CD14-positive monocyte (primary cell): ENCODE results near the gene CSNK1G2. TPM values are rescaled to one million over a fixed set of nuclear protein-coding genes. Genes with fewer than 3 reads are reported as not detected.

Experiments used
- DNase-seq, 3 donors: peaks; one replicate each; pipeline ENCODE4 v3.0.0-alpha.2; 2011 to 2022
- H2AFZ ChIP-seq: 2 replicates; pipeline ENCODE4 v1.6.0; 2012; ENCODE audit warnings: mild to moderate bottlenecking, low read depth, low read length, inconsistent platforms; ENCODE audit not compliant: insufficient read depth, poor library complexity, severe bottlenecking
- H3K27ac ChIP-seq, 2 donors: 1 replicate in 1 of 2; 2 replicates in 1 of 2; pipeline ENCODE4 v1.5.1; 2012 to 2013; ENCODE audit warnings: low read length in 2 of 2, control low read depth in 1 of 2, inconsistent platforms in 1 of 2, low read depth in 1 of 2, mild to moderate bottlenecking in 1 of 2
- H3K27me3 ChIP-seq, 2 donors: one replicate each; pipeline versions ENCODE4 v1.6.0 to v1.6.1; 2011 to 2013; ENCODE audit warnings: low read length in 2 of 2; ENCODE audit not compliant: control insufficient read depth in 2 of 2, insufficient read depth in 2 of 2
- H3K36me3 ChIP-seq, 2 donors: replicated peaks in 1 of 2; 1 replicate in 1 of 2; 2 replicates in 1 of 2; pipeline versions ENCODE4 v1.5.1 to v1.6.1; 2012 to 2013; ENCODE audit warnings: low read length in 2 of 2, control low read depth in 1 of 2, inconsistent platforms in 1 of 2, mild to moderate bottlenecking in 1 of 2; ENCODE audit not compliant: insufficient read depth in 2 of 2, control insufficient read depth in 1 of 2
- H3K4me1 ChIP-seq, 2 donors: 1 replicate in 1 of 2; 2 replicates in 1 of 2; pipeline versions ENCODE4 v1.5.1 to v1.6.1; 2012 to 2013; ENCODE audit warnings: low read length in 2 of 2, control low read depth in 1 of 2, inconsistent platforms in 1 of 2, mild to moderate bottlenecking in 1 of 2, moderate library complexity in 1 of 2; ENCODE audit not compliant: insufficient read depth in 2 of 2, control insufficient read depth in 1 of 2
- H3K4me2 ChIP-seq: replicated peaks from 2 replicates; pipeline ENCODE3; 2012; ENCODE audit warnings: low read length, moderate library complexity, mild to moderate bottlenecking; ENCODE audit not compliant: poor library complexity, severe bottlenecking; ENCODE audit errors: extremely low read depth
- H3K4me3 ChIP-seq, 3 experiments: fragments of 200-600 bp in 1 of 3; sonication (generic) in 1 of 3; replicated peaks in 1 of 3; 1 replicate in 2 of 3; 2 replicates in 1 of 3; pipeline ENCODE4 v1.5.1; 2011 to 2013; ENCODE audit warnings: low read length in 3 of 3, mild to moderate bottlenecking in 3 of 3, control low read depth in 2 of 3, low read depth in 2 of 3, inconsistent platforms in 1 of 3, moderate library complexity in 1 of 3
- H3K79me2 ChIP-seq: 2 replicates; pipeline ENCODE4 v1.6.0; 2012; ENCODE audit warnings: mild to moderate bottlenecking, control low read depth, inconsistent platforms, low read length, moderate library complexity; ENCODE audit not compliant: insufficient read depth
- H3K9ac ChIP-seq: 2 replicates; pipeline ENCODE4 v1.6.0; 2017; ENCODE audit warnings: low read length, mild to moderate bottlenecking; ENCODE audit not compliant: insufficient read depth, poor library complexity, severe bottlenecking
- H3K9me3 ChIP-seq, 2 donors: replicated peaks in 1 of 2; 1 replicate in 1 of 2; 2 replicates in 1 of 2; pipeline versions ENCODE4 v1.5.1 to v1.6.1; 2012 to 2013; ENCODE audit warnings: low read length in 2 of 2, control low read depth in 1 of 2; ENCODE audit not compliant: control insufficient read depth in 1 of 2, insufficient read depth in 1 of 2
- H4K20me1 ChIP-seq: 2 replicates; pipeline ENCODE4 v1.6.0; 2012; ENCODE audit warnings: mild to moderate bottlenecking, low read length, control low read depth, moderate library complexity; ENCODE audit not compliant: insufficient read depth
- H3K27ac Mint-ChIP-seq, 7 donors: one replicate each; pipeline ENCODE4 v1.8.0; 2020; ENCODE audit warnings: mild to moderate bottlenecking in 7 of 7, mixed read lengths in 7 of 7, moderate library complexity in 6 of 7, inconsistent platforms in 2 of 7
- H3K27me3 Mint-ChIP-seq, 3 donors: one replicate each; pipeline ENCODE4 v1.8.0; 2021 to 2022; ENCODE audit warnings: low read depth in 3 of 3, mild to moderate bottlenecking in 3 of 3, mixed read lengths in 3 of 3, moderate library complexity in 3 of 3, inconsistent platforms in 1 of 3
- H3K36me3 Mint-ChIP-seq, 2 donors: one replicate each; pipeline ENCODE4 v1.8.0; 2020; ENCODE audit warnings: mixed read lengths in 2 of 2, inconsistent platforms in 1 of 2, mild to moderate bottlenecking in 1 of 2
- H3K4me1 Mint-ChIP-seq: one replicate; pipeline ENCODE4 v1.8.0; 2020; ENCODE audit warnings: mild to moderate bottlenecking, mixed read lengths
- H3K4me3 Mint-ChIP-seq, 2 donors: one replicate each; pipeline ENCODE4 v1.8.0; 2020; ENCODE audit warnings: mild to moderate bottlenecking in 2 of 2, mixed read lengths in 2 of 2, moderate library complexity in 1 of 2
- H3K9me3 Mint-ChIP-seq, 7 donors: one replicate each; pipeline ENCODE4 v1.8.0; 2020 to 2022; ENCODE audit warnings: mixed read lengths in 7 of 7, mild to moderate bottlenecking in 6 of 7, moderate library complexity in 6 of 7, inconsistent platforms in 2 of 7
- WGBS: methylation state at CpG from one replicate; pipeline ENCODE4 v1.1.5; 2013; ENCODE audit warnings: missing lambda C conversion rate; ENCODE audit not compliant: insufficient coverage; 5-methylcytosine and 5-hydroxymethylcytosine counted together
- intact Hi-C, 2 donors: fragments of 100-400 bp; cut with micrococcal nuclease; formaldehyde crosslinking; loops; one replicate each; pipeline versions ENCODE4 v1.15.0 to v1.15.1; 2023
- polyA plus RNA-seq, 3 donors: library from polyadenylated mRNA; depleted of rRNA in 1 of 3; unstranded in 2 of 3; stranded (reverse) in 1 of 3; fragments of 300-500 nt in 2 of 3; fragments of >200 nt in 1 of 3; fragmentation: Illumina TruSeq in 2 of 3; gene quantifications; 1 replicate in 2 of 3; 2 replicates in 1 of 3; pipeline ENCODE4 v1.2.3, GENCODE V29; 2012 to 2021
- TF ChIP-seq, protein P1 (sequence below): fragments of 200-600 bp; IDR thresholded peaks from one replicate; pipeline ENCODE4 v1.8.0; 2022; ENCODE audit warnings: antibody characterized with exemption, mild to moderate bottlenecking

CSNK1G2 gene
- polyA plus RNA-seq, 3 donors = 10.8 to 215 (median 20.3) TPM

DNA sequence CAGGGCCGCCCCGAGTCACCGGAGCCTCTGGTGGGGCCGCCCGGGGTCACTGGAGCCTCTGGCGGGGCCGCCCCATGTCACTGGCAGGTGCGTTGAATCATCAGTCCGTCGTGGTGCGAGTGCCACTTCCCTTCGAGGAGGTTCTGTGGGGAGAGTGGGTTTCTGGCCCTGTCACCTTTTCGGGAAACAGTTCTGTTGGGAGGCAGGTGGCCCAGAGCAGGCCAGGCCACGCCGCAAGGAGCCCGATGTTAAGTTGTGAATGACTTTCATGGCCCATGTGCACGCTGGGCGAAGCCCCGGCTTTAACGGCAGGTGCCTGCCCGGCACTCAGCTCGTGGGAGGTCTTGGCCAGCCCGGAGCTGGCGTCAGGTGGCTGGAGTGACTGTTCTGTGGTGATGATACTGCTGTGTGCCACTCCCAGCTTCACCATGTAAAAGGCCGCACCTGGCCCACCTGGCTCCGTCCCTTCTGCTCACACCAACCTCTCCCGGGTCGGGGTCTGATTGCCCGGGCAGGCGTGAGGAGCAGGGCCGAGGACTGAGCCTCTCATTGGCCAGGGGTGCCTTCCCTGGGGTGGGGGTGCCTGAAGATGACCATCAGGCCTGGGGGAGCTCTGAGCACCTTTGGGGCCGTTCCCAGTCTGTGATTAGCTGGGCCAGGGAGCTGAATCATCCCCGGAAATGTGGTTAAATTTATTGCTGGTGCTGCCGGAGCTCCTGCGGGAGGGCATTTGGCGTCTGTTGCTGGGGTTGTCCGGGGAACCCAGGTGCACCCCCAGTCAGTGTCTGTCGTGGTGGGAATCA, 29.2 kb downstream of the CSNK1G2 start:
- H2AFZ ChIP-seq = no peak overlapping the region
- H4K20me1 ChIP-seq = peaks cover 96% of the 10 kb centered on the region
- peaks cover 37 to 51% of the 10 kb centered on the region in 2 donors for H3K36me3 Mint-ChIP-seq
- peaks cover 0 to 4% (median 1%) of the 10 kb centered on the region in 3 donors for H3K27me3 Mint-ChIP-seq
- H3K4me3 ChIP-seq = no peak overlapping the region
- H3K4me1 ChIP-seq = no peaks in the 10 kb centered on the region
- TF ChIP-seq, protein P1, sequence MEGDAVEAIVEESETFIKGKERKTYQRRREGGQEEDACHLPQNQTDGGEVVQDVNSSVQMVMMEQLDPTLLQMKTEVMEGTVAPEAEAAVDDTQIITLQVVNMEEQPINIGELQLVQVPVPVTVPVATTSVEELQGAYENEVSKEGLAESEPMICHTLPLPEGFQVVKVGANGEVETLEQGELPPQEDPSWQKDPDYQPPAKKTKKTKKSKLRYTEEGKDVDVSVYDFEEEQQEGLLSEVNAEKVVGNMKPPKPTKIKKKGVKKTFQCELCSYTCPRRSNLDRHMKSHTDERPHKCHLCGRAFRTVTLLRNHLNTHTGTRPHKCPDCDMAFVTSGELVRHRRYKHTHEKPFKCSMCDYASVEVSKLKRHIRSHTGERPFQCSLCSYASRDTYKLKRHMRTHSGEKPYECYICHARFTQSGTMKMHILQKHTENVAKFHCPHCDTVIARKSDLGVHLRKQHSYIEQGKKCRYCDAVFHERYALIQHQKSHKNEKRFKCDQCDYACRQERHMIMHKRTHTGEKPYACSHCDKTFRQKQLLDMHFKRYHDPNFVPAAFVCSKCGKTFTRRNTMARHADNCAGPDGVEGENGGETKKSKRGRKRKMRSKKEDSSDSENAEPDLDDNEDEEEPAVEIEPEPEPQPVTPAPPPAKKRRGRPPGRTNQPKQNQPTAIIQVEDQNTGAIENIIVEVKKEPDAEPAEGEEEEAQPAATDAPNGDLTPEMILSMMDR = no peak
- no peak overlapping the region for H3K9ac ChIP-seq
- H3K4me2 ChIP-seq = no peak overlapping the region
- intact Hi-C loops = no loop called here
- DNase-seq = no peak
- H3K27ac Mint-ChIP-seq = peak overlapping the region in 2 of 7 donors; percentile 46 to 58
- H3K9me3 Mint-ChIP-seq = no peaks in the 10 kb centered on the region
- no peaks in the 10 kb centered on the region for H3K9me3 ChIP-seq
- peaks cover 81% of the 10 kb centered on the region for H3K79me2 ChIP-seq
- peaks cover 6% of the 10 kb centered on the region for H3K4me1 Mint-ChIP-seq
- H3K27me3 ChIP-seq = no peaks in the 10 kb centered on the region
- H3K36me3 ChIP-seq = peaks cover 32 to 56% of the 10 kb centered on the region in 2 donors
- WGBS = 88% methylated on average over 31 of the region's 38 CpGs
- H3K27ac ChIP-seq = no peak overlapping the region
- no peak overlapping the region for H3K4me3 Mint-ChIP-seq

DNA sequence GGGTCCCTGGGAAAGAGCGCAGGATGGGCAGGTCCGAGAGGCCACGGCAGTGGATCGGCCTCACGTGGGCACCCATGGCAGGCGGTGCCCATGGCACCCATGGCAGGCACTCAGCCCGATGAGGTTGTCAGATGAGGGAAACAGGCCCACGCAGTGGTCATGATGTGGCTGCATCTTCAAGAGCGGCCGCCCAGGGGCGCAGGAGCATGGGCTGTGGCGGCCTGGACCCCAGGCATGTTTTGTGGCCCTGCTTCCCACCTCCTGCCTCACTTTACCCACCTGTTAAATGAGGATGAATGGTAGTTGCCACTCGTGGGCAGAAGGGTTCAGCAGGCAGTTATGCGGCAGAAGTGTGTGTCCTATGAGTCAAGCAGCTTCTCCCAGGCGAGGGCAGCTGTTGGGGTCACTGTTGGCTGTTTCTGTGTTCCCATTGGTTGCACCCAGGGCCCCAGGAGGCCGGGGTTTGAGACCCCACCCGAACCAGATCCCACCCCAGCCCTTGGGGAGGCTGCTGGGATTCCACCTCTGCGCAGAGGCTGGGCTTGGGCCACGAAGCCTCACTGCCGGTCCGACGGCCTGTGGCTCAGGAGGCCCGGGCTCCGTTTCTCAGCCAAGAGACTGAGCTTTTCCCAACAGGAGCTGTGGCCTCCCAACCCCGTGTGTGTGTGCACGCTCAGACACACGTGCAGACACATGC, 30.0 kb downstream of the CSNK1G2 start:
- Histone ChIP-seq H3K9me3 (no peaks in the 10 kb centered on the region), H3K4me3 (no peak overlapping the region), H2AFZ (no peak overlapping the region), H3K4me1 (no peaks in the 10 kb centered on the region), H4K20me1 (peaks cover 96% of the 10 kb centered on the region), H3K27ac (no peak overlapping the region), H3K36me3 (peaks cover 39 to 58% of the 10 kb centered on the region in 2 donors), H3K79me2 (peaks cover 85% of the 10 kb centered on the region), H3K27me3 (no peaks in the 10 kb centered on the region), H3K4me2 (no peak overlapping the region), H3K9ac (no peak overlapping the region)
- peaks cover 39 to 58% of the 10 kb centered on the region in 2 donors for H3K36me3 Mint-ChIP-seq
- TF ChIP-seq, protein P1 = no peak
- no peak for DNase-seq
- no peak overlapping the region for H3K4me3 Mint-ChIP-seq
- intact Hi-C loops = no loop called here
- no peaks in the 10 kb centered on the region for H3K9me3 Mint-ChIP-seq
- peaks cover 5% of the 10 kb centered on the region for H3K4me1 Mint-ChIP-seq
- H3K27me3 Mint-ChIP-seq = peaks cover 0 to 4% (median under 1%) of the 10 kb centered on the region in 3 donors
- WGBS = 98% methylated on average over 21 of the region's 27 CpGs
- peak overlapping the region in 1 of 7 donors; percentile 58 for H3K27ac Mint-ChIP-seq
